Keratinocyte (primary cell): Measurements from ENCODE around the gene FMO1. TPM values are rescaled to one million over a fixed set of nuclear protein-coding genes. Genes with fewer than 3 reads are reported as not detected.

Source experiments
- DNase-seq: peaks from one replicate; pipeline ENCODE4 v3.0.0-alpha.2; 2011; ENCODE audit warnings: low read depth, missing footprints, low spot score
- FAIRE-seq: peaks from 2 replicates; lab custom pipeline; 2011; peaks lifted over from hg19 to GRCh38; lab: Jason Lieb, UNC
- H2AFZ ChIP-seq: 2 replicates; pipeline ENCODE4 v1.6.0; 2012; ENCODE audit warnings: low read length, control low read depth, inconsistent platforms; ENCODE audit not compliant: control insufficient read depth
- H3K27ac ChIP-seq: 2 replicates; pipeline ENCODE4 v1.5.1; 2011; ENCODE audit warnings: low read length; ENCODE audit not compliant: control insufficient read depth, insufficient read depth
- H3K27me3 ChIP-seq: 3 replicates; pipeline ENCODE4 v1.6.0; 2011; ENCODE audit warnings: low read length; ENCODE audit not compliant: control insufficient read depth, insufficient read depth; ENCODE audit errors: extremely low read depth
- H3K36me3 ChIP-seq, 2 experiments: 2 replicates in 1 of 2; 3 replicates in 1 of 2; pipeline ENCODE4 v1.5.1; 2011; ENCODE audit warnings: low read length in 2 of 2, mild to moderate bottlenecking in 1 of 2; ENCODE audit not compliant: control insufficient read depth in 2 of 2, insufficient read depth in 2 of 2; ENCODE audit errors: extremely low read depth in 1 of 2
- H3K4me1 ChIP-seq: 3 replicates; pipeline ENCODE4 v1.5.1; 2011; ENCODE audit warnings: low read length; ENCODE audit not compliant: control insufficient read depth, insufficient read depth; ENCODE audit errors: extremely low read depth
- H3K4me2 ChIP-seq: 3 replicates; pipeline ENCODE4 v1.6.0; 2011; ENCODE audit warnings: low read depth, low read length; ENCODE audit not compliant: control insufficient read depth, insufficient read depth; ENCODE audit errors: extremely low read depth
- H3K4me3 ChIP-seq, 3 experiments: fragments of 200-600 bp in 1 of 3; sonication (generic) in 1 of 3; 2 replicates in 2 of 3; 3 replicates in 1 of 3; pipeline ENCODE4 v1.5.1; 2011 to 2016; ENCODE audit warnings: low read length in 3 of 3, mild to moderate bottlenecking in 3 of 3, control low read depth in 2 of 3, inconsistent platforms in 1 of 3, low read depth in 1 of 3, mixed read lengths in 1 of 3, mixed run types in 1 of 3, moderate library complexity in 1 of 3; ENCODE audit not compliant: control insufficient read depth in 2 of 3, insufficient read depth in 2 of 3; ENCODE audit errors: extremely low read depth in 1 of 3
- H3K79me2 ChIP-seq: 2 replicates; pipeline ENCODE4 v1.6.0; 2012; ENCODE audit warnings: low read length; ENCODE audit not compliant: control insufficient read depth, insufficient read depth
- H3K9ac ChIP-seq: 3 replicates; pipeline ENCODE4 v1.6.0; 2011; ENCODE audit warnings: low read length; ENCODE audit not compliant: control insufficient read depth, insufficient read depth; ENCODE audit errors: extremely low read depth
- H3K9me1 ChIP-seq: 3 replicates; pipeline ENCODE4 v1.6.0; 2011; ENCODE audit warnings: low read length; ENCODE audit not compliant: control insufficient read depth, insufficient read depth; ENCODE audit errors: extremely low read depth
- H3K9me3 ChIP-seq: 2 replicates; pipeline ENCODE4 v1.5.1; 2012; ENCODE audit warnings: low read depth, low read length; ENCODE audit not compliant: control insufficient read depth
- H4K20me1 ChIP-seq: 3 replicates; pipeline ENCODE4 v1.6.0; 2011; ENCODE audit warnings: low read length; ENCODE audit not compliant: control insufficient read depth, insufficient read depth; ENCODE audit errors: extremely low read depth
- EZH2 ChIP-seq: IDR thresholded peaks from one replicate; pipeline ENCODE4 v1.6.1; 2012; ENCODE audit warnings: inconsistent platforms, mild to moderate bottlenecking, low read length, moderate library complexity
- dilution Hi-C: fragments of 300-500 bp; cut with MboI; formaldehyde crosslinking; loops from one replicate; pipeline ENCODE4 v1.7.0; 2020; ENCODE audit warnings: low sequenced_read_pairs; ENCODE audit not compliant: extremely low pct_ligation_motif_present
- polyA plus RNA-seq, 5 experiments: library from polyadenylated mRNA; depleted of rRNA in 3 of 5; stranded (reverse) in 3 of 5; stranded (forward) in 1 of 5; unstranded in 1 of 5; fragments of >200 nt; gene quantifications; 1 replicate in 1 of 5; 2 replicates in 3 of 5; 3 replicates in 1 of 5; pipeline versions ENCODE4 v1.2.1 to v1.2.3, GENCODE V29; 2011 to 2012; ENCODE audit warnings: missing spikeins in 2 of 5, low read depth in 1 of 5, low replicate concordance in 1 of 5
- TF ChIP-seq, protein P1 (sequence below), 3 experiments: IDR thresholded peaks in 1 of 3; conservative IDR thresholded peaks in 1 of 3; optimal IDR thresholded peaks in 1 of 3; 2 replicates in 2 of 3; 3 replicates in 1 of 3; pipeline versions ENCODE3 to v1.5.1; 2011; ENCODE audit warnings: low read length in 3 of 3, mild to moderate bottlenecking in 3 of 3, moderate library complexity in 2 of 3, control low read depth in 1 of 3, inconsistent platforms in 1 of 3; ENCODE audit not compliant: insufficient read depth in 2 of 3; ENCODE audit errors: extremely low read depth in 1 of 3

Gene FMO1
- polyA plus RNA-seq, 1 donor (not counting 4 experiments of a cell fraction or from before 2014, with no cell fraction given): 0.07 TPM

DNA sequence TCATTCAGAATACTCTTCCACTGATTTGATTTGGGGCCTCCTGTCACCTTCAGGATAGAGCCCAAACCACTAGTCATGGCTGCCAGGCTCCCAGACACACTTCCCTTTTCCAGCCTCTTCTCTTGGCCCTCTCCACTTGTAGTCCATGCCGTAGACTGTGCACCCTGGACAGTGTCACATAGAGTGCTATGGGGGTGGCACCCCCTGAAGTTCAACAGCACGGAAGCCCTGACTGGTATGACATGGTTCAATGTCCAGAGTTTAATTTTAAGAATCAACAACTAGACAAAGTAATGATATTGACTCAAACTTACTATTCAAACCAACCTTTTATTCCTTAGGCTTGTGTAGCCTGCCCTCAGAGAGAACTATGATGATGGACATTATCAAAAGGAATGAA, 40.9 kb upstream of the FMO1 start:
- no peaks in the 10 kb centered on the region for H4K20me1 ChIP-seq
- no peak overlapping the region for H3K9ac ChIP-seq
- no peak overlapping the region for H3K4me3 ChIP-seq
- H3K9me3 ChIP-seq: no peaks in the 10 kb centered on the region
- H3K4me2 ChIP-seq: no peak overlapping the region
- H3K27me3 ChIP-seq: no peaks in the 10 kb centered on the region
- no peak for DNase-seq
- TF ChIP-seq, protein P1, sequence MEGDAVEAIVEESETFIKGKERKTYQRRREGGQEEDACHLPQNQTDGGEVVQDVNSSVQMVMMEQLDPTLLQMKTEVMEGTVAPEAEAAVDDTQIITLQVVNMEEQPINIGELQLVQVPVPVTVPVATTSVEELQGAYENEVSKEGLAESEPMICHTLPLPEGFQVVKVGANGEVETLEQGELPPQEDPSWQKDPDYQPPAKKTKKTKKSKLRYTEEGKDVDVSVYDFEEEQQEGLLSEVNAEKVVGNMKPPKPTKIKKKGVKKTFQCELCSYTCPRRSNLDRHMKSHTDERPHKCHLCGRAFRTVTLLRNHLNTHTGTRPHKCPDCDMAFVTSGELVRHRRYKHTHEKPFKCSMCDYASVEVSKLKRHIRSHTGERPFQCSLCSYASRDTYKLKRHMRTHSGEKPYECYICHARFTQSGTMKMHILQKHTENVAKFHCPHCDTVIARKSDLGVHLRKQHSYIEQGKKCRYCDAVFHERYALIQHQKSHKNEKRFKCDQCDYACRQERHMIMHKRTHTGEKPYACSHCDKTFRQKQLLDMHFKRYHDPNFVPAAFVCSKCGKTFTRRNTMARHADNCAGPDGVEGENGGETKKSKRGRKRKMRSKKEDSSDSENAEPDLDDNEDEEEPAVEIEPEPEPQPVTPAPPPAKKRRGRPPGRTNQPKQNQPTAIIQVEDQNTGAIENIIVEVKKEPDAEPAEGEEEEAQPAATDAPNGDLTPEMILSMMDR (optimal IDR thresholded peaks at IDR 0.05 in 1 of 3, IDR thresholded peaks at IDR 0.05 in 1 of 3, conservative IDR thresholded peaks at IDR 0.05 in 1 of 3; ENCODE audit: extremely low read depth in 1 of 3, insufficient read depth in 2 of 3, low read length in 3 of 3): no peak
- no peak for TF ChIP-seq EZH2
- no peak overlapping the region for H2AFZ ChIP-seq
- H3K4me1 ChIP-seq: no peaks in the 10 kb centered on the region
- no peaks in the 10 kb centered on the region for H3K9me1 ChIP-seq
- no peak for FAIRE-seq
- H3K27ac ChIP-seq: no peak overlapping the region
- dilution Hi-C loops: no loop called here
- no peaks in the 10 kb centered on the region for H3K79me2 ChIP-seq
- no peaks in the 10 kb centered on the region for H3K36me3 ChIP-seq

DNA sequence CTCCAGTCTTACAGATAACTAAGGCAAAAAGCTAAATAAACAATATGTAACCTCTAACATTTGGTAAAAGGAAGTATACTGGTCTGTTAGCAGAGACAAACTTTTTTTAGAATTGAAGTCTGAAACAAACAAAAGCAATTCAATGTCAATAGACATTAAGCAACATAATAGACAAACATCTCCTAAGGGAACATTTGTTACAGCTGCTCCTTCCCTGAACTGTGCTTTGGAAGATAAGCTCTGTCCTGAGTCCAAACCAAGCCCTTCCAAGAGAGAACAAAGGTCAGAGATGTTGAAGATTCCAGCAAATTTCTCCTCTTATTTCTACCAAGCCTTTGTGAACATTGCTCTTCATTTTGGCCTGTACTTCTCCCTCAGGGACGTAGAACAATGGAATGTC, 37.9 kb upstream of the FMO1 start:
- DNase-seq: no peak
- H3K9me3 ChIP-seq: no peaks in the 10 kb centered on the region
- H3K9ac ChIP-seq: no peak overlapping the region
- H3K27ac ChIP-seq: no peak overlapping the region
- no peak for FAIRE-seq
- H3K9me1 ChIP-seq: no peaks in the 10 kb centered on the region
- no peaks in the 10 kb centered on the region for H4K20me1 ChIP-seq
- H2AFZ ChIP-seq: no peak overlapping the region
- dilution Hi-C loops: no loop called here
- no peaks in the 10 kb centered on the region for H3K27me3 ChIP-seq
- no peaks in the 10 kb centered on the region for H3K4me1 ChIP-seq
- no peak overlapping the region for H3K4me2 ChIP-seq
- TF ChIP-seq, protein P1 (optimal IDR thresholded peaks at IDR 0.05 in 1 of 3, IDR thresholded peaks at IDR 0.05 in 1 of 3, conservative IDR thresholded peaks at IDR 0.05 in 1 of 3; ENCODE audit: extremely low read depth in 1 of 3, insufficient read depth in 2 of 3, low read length in 3 of 3): no peak
- no peak for TF ChIP-seq EZH2
- no peaks in the 10 kb centered on the region for H3K36me3 ChIP-seq
- H3K79me2 ChIP-seq: no peaks in the 10 kb centered on the region
- no peak overlapping the region for H3K4me3 ChIP-seq
